Measurements from ENCODE around the gene TRIM26. TPM values are rescaled to one million over a fixed set of nuclear protein-coding genes. Genes with fewer than 3 reads are reported as not detected.

The TRIM26 gene
- total and polyA plus RNA-seq, 8 donors: 29.4 to 51.3 (median 31.9) TPM

- no peaks in the 10 kb centered on the region for H3K36me3 ChIP-seq
- H3K9me3 ChIP-seq: no peaks in the 10 kb centered on the region
- ATAC-seq (no peak), DNase-seq (no peak)
- no peak for TF ChIP-seq CTCF (IDR thresholded peaks at IDR 0.05)
- H3K4me1 ChIP-seq: peaks cover 0 to 9% of the 10 kb centered on the region in 2 donors
- no peak overlapping the region for H3K4me3 ChIP-seq
- H3K27me3 ChIP-seq: peaks cover 2 to 55% of the 10 kb centered on the region in 2 donors
- intact Hi-C loops (cut with DNase I): no loop called here
- H3K27ac ChIP-seq: no peak overlapping the region
These were observed 78.1 kb downstream of the TRIM26 start for GRCh38 chr6:30135147-30135546.

Other genes with a start within 250 kb of the TRIM26 start
- gene POLR1H, start 152.1 kb downstream of the TRIM26 start, total RNA-seq: 10 to 100 TPM; 21.3 to 24.7 TPM
- gene POLR1H, start 152.1 kb downstream of the TRIM26 start, polyA plus RNA-seq (ENCODE audit: insufficient read length in 6 of 6): 10 to 100 TPM; 35.6 to 47.8 (median 36.9) TPM
- 10 to 100 TPM; 57.0 to 60.0 TPM for gene PPP1R11, start 146.2 kb downstream of the TRIM26 start, total RNA-seq
- 10 to 100 TPM; 52.0 to 58.0 (median 54.4) TPM for gene PPP1R11, start 146.2 kb downstream of the TRIM26 start, polyA plus RNA-seq (ENCODE audit: insufficient read length in 6 of 6)
- 1 to 10 TPM; 2.7 to 3.2 TPM for gene RNF39, start 137.6 kb downstream of the TRIM26 start, total RNA-seq
- gene RNF39, start 137.6 kb downstream of the TRIM26 start, polyA plus RNA-seq (ENCODE audit: insufficient read length in 6 of 6): 1 to 10 TPM in 5 of 6 donors, under 1 TPM in 1; 0.86 to 1.6 (median 1.2) TPM
- gene TRIM31, start 100.3 kb downstream of the TRIM26 start, total RNA-seq: under 1 TPM; 0.39 to 0.99 TPM
- under 1 TPM in 2 of 6 donors, not detected in 4; 0.31 to 0.58 TPM for gene TRIM31, start 100.3 kb downstream of the TRIM26 start, polyA plus RNA-seq (ENCODE audit: insufficient read length in 6 of 6)
- not detected for gene TRIM40, start 77.3 kb downstream of the TRIM26 start, total RNA-seq
- under 1 TPM in 4 of 6 donors, not detected in 2; 0.09 to 0.16 (median 0.14) TPM for gene TRIM40, start 77.3 kb downstream of the TRIM26 start, polyA plus RNA-seq (ENCODE audit: insufficient read length in 6 of 6)
- gene TRIM10, start 52.2 kb downstream of the TRIM26 start, total RNA-seq: not detected
- under 1 TPM; 0.24 to 0.99 (median 0.55) TPM for gene TRIM10, start 52.2 kb downstream of the TRIM26 start, polyA plus RNA-seq (ENCODE audit: insufficient read length in 6 of 6)
- gene TRIM15, start 49.9 kb downstream of the TRIM26 start, total RNA-seq: not detected
- not detected for gene TRIM15, start 49.9 kb downstream of the TRIM26 start, polyA plus RNA-seq (ENCODE audit: insufficient read length in 6 of 6)
- gene TRIM39, start 113.5 kb upstream of the TRIM26 start, total RNA-seq: 10 to 100 TPM; 10.2 to 11.5 TPM
- gene TRIM39, start 113.5 kb upstream of the TRIM26 start, polyA plus RNA-seq (ENCODE audit: insufficient read length in 6 of 6): 10 to 100 TPM; 11.8 to 13.7 (median 12.6) TPM
- 10 to 100 TPM; 29.7 to 37.0 TPM for gene RPP21, start 131.8 kb upstream of the TRIM26 start, total RNA-seq
- 10 to 100 TPM; 28.6 to 37.5 (median 32.5) TPM for gene RPP21, start 131.8 kb upstream of the TRIM26 start, polyA plus RNA-seq (ENCODE audit: insufficient read length in 6 of 6)

All from left lung (tissue), 10 donors.